PFSK-1 (cell line): ENCODE measurements around the gene OR6B3. TPM values are rescaled to one million over a fixed set of nuclear protein-coding genes. Genes with fewer than 3 reads are reported as not detected.

Experiments
- FOXP2 ChIP-seq: optimal IDR thresholded peaks from 2 replicates; pipeline ENCODE3; 2011; ENCODE audit warnings: borderline replicate concordance, control low read depth, inconsistent platforms; ENCODE audit not compliant: insufficient read depth; ENCODE audit errors: extremely low read length, extremely low read depth
- POLR2AphosphoS5 ChIP-seq: IDR thresholded peaks from 2 replicates; pipeline ENCODE4 v1.6.1; 2012; ENCODE audit warnings: low read depth, mild to moderate bottlenecking, control low read depth, low read length, moderate library complexity
- REST ChIP-seq, 2 experiments: IDR thresholded peaks; 2 replicates each; pipeline versions ENCODE4 v1.6.1 to v1.8.0; 2011 to 2012; ENCODE audit warnings: low read depth in 2 of 2, low read length in 2 of 2, control low read depth in 1 of 2, inconsistent platforms in 1 of 2, mild to moderate bottlenecking in 1 of 2, moderate library complexity in 1 of 2; ENCODE audit not compliant: insufficient read depth in 1 of 2
- SIN3A ChIP-seq: IDR thresholded peaks from 2 replicates; pipeline ENCODE4 v1.6.1; 2012; ENCODE audit warnings: mild to moderate bottlenecking, low read length, moderate library complexity, borderline replicate concordance; ENCODE audit not compliant: insufficient read depth
- TAF1 ChIP-seq: IDR thresholded peaks from 2 replicates; pipeline ENCODE4 v1.6.1; 2012; ENCODE audit warnings: low read length, control low read depth, borderline replicate concordance; ENCODE audit not compliant: insufficient read depth
- polyA plus RNA-seq: library from polyadenylated mRNA; unstranded; fragments of >200 nt; gene quantifications from one replicate; pipeline ENCODE4 v1.2.1, GENCODE V29; 2012; ENCODE audit warnings: low read depth, missing spikeins; ENCODE audit not compliant: insufficient read length

OR6B3 gene
- polyA plus RNA-seq = not detected

GRCh38 chr2:240053173-240054155 is at the start of gene OR6B3:
OR6B3 (minus strand) TSS chr2:240053521.
- no peak for TF ChIP-seq SIN3A
- no peak for TF ChIP-seq POLR2AphosphoS5
- TF ChIP-seq REST (IDR thresholded peaks at IDR 0.05; ENCODE audit: insufficient read depth in 1 of 2, low read depth in 2 of 2, low read length in 2 of 2) = no peak
- no peak for TF ChIP-seq FOXP2
- TF ChIP-seq TAF1 = no peak

DNA sequence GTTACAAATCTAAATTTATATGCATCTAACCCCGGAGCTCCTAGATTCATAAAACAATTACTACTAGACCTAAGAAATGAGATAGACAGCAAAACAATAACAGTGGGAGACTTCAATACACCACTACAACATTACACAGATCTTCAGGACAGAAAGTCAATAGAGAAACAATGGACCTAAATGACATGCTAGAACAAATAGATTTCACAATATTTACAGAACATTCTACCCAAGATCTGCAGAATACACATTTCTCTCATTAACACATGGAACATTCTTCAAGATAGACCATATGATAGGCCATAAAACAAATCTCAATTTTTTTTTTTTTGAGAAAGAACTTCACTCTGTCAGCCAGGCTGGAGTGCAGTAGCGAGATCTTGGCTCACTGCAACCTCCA is 45.0 kb upstream of the OR6B3 start:
- TF ChIP-seq TAF1 (no peak), POLR2AphosphoS5 (no peak), FOXP2 (no peak), REST (IDR thresholded peaks at IDR 0.05; ENCODE audit: insufficient read depth in 1 of 2, low read depth in 2 of 2, low read length in 2 of 2) (no peak), SIN3A (no peak)

DNA sequence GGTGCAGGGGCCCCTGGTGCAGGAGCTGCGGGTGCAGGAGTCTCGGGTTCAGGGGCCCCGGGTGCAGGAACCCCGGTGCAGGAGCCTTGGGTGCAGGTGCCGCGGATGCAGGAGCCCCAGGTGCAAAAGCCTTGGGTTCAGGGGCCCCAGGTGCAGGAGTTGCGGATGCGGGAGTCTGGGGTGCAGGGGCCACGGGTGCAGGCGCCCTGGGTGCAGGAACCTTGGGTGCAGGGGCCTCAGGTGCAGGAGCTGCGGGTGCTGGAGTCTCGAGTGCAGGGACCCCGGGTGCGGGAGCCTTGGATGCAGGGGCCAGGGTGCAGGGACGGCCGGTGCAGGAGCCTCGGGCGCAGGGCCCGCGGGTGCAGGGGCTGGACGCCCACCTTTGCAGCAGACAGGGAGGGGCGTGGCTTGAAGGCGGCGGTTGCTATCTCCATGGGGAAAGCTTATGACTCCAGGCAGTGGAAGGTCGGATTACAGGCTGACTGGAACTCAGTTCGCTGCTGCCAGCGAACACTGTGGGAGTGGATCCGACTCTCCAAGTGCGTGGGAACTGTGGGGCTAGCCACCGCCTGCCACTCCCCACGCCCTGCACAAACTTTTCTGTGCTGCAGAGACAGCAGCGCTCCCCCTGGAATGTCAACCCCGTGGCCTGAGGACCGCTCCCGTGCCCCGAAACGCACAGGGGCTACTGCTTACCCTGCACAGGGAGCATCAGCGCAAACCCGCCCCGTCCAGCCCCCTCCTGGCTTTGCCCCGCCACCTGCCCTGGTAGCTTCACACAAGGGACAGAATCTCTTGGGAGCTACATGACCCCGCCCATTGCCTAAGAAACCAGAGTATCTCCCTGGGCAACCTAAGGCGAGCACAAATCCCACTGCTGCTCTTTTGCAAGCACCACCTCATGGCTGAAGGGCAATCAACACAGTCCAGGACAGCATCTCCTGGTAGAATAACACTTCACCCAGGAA is 42.5 kb upstream of the OR6B3 start:
- TF ChIP-seq POLR2AphosphoS5 = no peak
- TF ChIP-seq FOXP2 = no peak
- TF ChIP-seq REST (IDR thresholded peaks at IDR 0.05; ENCODE audit: insufficient read depth in 1 of 2, low read depth in 2 of 2, low read length in 2 of 2) = no peak
- TF ChIP-seq TAF1 = no peak
- TF ChIP-seq SIN3A = no peak

- TF ChIP-seq SIN3A (no peak), FOXP2 (no peak), REST (IDR thresholded peaks at IDR 0.05; ENCODE audit: insufficient read depth in 1 of 2, low read depth in 2 of 2, low read length in 2 of 2) (no peak), TAF1 (no peak), POLR2AphosphoS5 (no peak)
Measured at GRCh38 chr2:240089306-240089705, 36.0 kb upstream of the OR6B3 start.
